Stomach (tissue), 9 donors: ENCODE results near the gene PRKCSH. TPM values are rescaled to one million over a fixed set of nuclear protein-coding genes. Genes with fewer than 3 reads are reported as not detected.

Experiments used
- DNase-seq, 2 donors: peaks; one replicate each; pipeline versions ENCODE4 v3.0.0 to v3.0.0-alpha.2; 2013 to 2019
- H3K27ac ChIP-seq, 5 donors: fragments of 200-600 bp in 4 of 5; sonication (generic) in 4 of 5; one replicate each; pipeline ENCODE4 v1.5.1; 2013 to 2019; ENCODE audit warnings: mild to moderate bottlenecking in 1 of 5, moderate library complexity in 1 of 5
- H3K27me3 ChIP-seq, 3 donors: fragments of 200-600 bp; sonication (generic); one replicate each; pipeline ENCODE4 v1.5.1; 2017 to 2019; ENCODE audit warnings: mixed run types in 1 of 3
- H3K36me3 ChIP-seq, 4 donors: fragments of 200-600 bp; sonication (generic); 1 replicate in 3 of 4; 2 replicates in 1 of 4; pipeline ENCODE4 v1.5.1; 2016 to 2019
- H3K4me1 ChIP-seq, 4 donors: fragments of 200-600 bp; sonication (generic); one replicate each; pipeline ENCODE4 v1.5.1; 2016 to 2019
- H3K4me3 ChIP-seq, 4 donors: fragments of 200-600 bp; sonication (generic) in 3 of 4; one replicate each; pipeline ENCODE4 v1.5.1; 2016 to 2019; ENCODE audit warnings: mild to moderate bottlenecking in 1 of 4
- H3K9me3 ChIP-seq, 4 donors: fragments of 200-600 bp; sonication (generic); one replicate each; pipeline ENCODE4 v1.5.1; 2016 to 2019
- CTCF ChIP-seq, 7 experiments: fragments of 450-650 bp in 4 of 7; fragments of 200-600 bp in 3 of 7; sonication (generic) in 3 of 7; IDR thresholded peaks; one replicate each; pipeline ENCODE4 v1.5.1; 2016 to 2019; ENCODE audit warnings: antibody characterized with exemption in 7 of 7, control low read depth in 2 of 7, mild to moderate bottlenecking in 1 of 7
- EP300 ChIP-seq: sonication (generic); formaldehyde crosslinking; IDR thresholded peaks from one replicate; pipeline ENCODE4 v1.6.1; 2017; ENCODE audit warnings: antibody characterized with exemption
- POLR2A ChIP-seq, 4 donors: fragments of 450-650 bp; IDR thresholded peaks; one replicate each; pipeline ENCODE4 v1.6.1; 2016; ENCODE audit warnings: antibody characterized with exemption in 4 of 4, control low read depth in 2 of 4, mild to moderate bottlenecking in 1 of 4, moderate library complexity in 1 of 4
- POLR2AphosphoS5 ChIP-seq, 3 donors: sonication (generic); formaldehyde crosslinking; IDR thresholded peaks; one replicate each; pipeline ENCODE4 v1.6.1; 2016; ENCODE audit warnings: antibody characterized with exemption in 3 of 3
- WGBS, 5 donors: extraction: QIAGEN DNeasy Blood & Tissue Kit in 3 of 5; methylation state at CpG; one replicate each; pipeline versions ENCODE4 v1.1.5 to v1.1.7; 2013 to 2018; 5-methylcytosine and 5-hydroxymethylcytosine counted together
- intact Hi-C: fragments of 100-400 bp; cut with DNase I; formaldehyde crosslinking; loops from one replicate; pipeline ENCODE4 v1.15.1; 2023; ENCODE audit warnings: low total_unique reads
- polyA plus RNA-seq, 3 donors: library from polyadenylated mRNA; stranded (reverse); fragments of 200-250 nt; gene quantifications; one replicate each; pipeline ENCODE4 v1.2.3, GENCODE V29; 2013
- total RNA-seq, 5 donors: library from RNA; depleted of rRNA; stranded (reverse); fragments of >200 nt; gene quantifications; one replicate each; pipeline versions ENCODE4 v1.1.0 to v1.2.3, GENCODE V29; 2014 to 2016
- donor health status: healthy with polysubstance abuse.
- donor health status: Bipolar disorder and iron deficiency.
- donor health status: healthy.

Gene PRKCSH
- total and polyA plus RNA-seq, 8 donors: 30.3 to 221 (median 112) TPM

GRCh38 chr19:11495885-11496284 lies 60.5 kb downstream of the PRKCSH start:
- Histone ChIP-seq H3K4me3 (no peak overlapping the region), H3K36me3 (peaks cover 14 to 89% (median 77%) of the 10 kb centered on the region in 4 donors), H3K27ac (no peak overlapping the region), H3K4me1 (no peaks in the 10 kb centered on the region), H3K9me3 (no peaks in the 10 kb centered on the region), H3K27me3 (no peaks in the 10 kb centered on the region)
- WGBS, 5 donors: 92 to 98% (median 97%) methylated on average over 20 to 22 of the region's 22 CpGs
- no peak for DNase-seq
- TF ChIP-seq CTCF (IDR thresholded peaks at IDR 0.05): no peak
- TF ChIP-seq EP300: no peak
- TF ChIP-seq POLR2A (IDR thresholded peaks at IDR 0.05): no peak
- TF ChIP-seq POLR2AphosphoS5 (IDR thresholded peaks at IDR 0.05): no peak
- intact Hi-C loops: loop anchor here (10.0 kb wide), 1 partner anchor 89 kb away; no protein-coding TSS in a partner anchor

GRCh38 chr19:11496391-11497163 lies 61.1 kb downstream of the PRKCSH start:
- WGBS, 5 donors: 69 to 89% (median 73%) methylated on average over 11 to 17 of the region's 17 CpGs
- Histone ChIP-seq H3K36me3 (peaks cover 14 to 89% (median 73%) of the 10 kb centered on the region in 4 donors), H3K27ac (no peak overlapping the region), H3K9me3 (no peaks in the 10 kb centered on the region), H3K4me3 (no peak overlapping the region), H3K4me1 (no peaks in the 10 kb centered on the region), H3K27me3 (no peaks in the 10 kb centered on the region)
- intact Hi-C loops: loop anchor here (10.0 kb wide), 1 partner anchor 88 kb away; no protein-coding TSS in a partner anchor
- no peak for TF ChIP-seq POLR2A (IDR thresholded peaks at IDR 0.05)
- no peak for TF ChIP-seq EP300
- peak in 5 of 7 experiments; percentile 33 to 67 (median 47) for TF ChIP-seq CTCF (IDR thresholded peaks at IDR 0.05)
- peak in 1 of 3 donors; percentile 32 for TF ChIP-seq POLR2AphosphoS5 (IDR thresholded peaks at IDR 0.05)
- DNase-seq: peak; percentile 76 to 79

GRCh38 chr19:11499220-11499726 lies 63.8 kb downstream of the PRKCSH start:
- WGBS, 5 donors: 77 to 91% (median 89%) methylated on average over 6 of the region's 6 CpGs
- H3K27ac ChIP-seq: no peak overlapping the region
- no peak for DNase-seq
- no peak overlapping the region for H3K4me3 ChIP-seq
- TF ChIP-seq CTCF (IDR thresholded peaks at IDR 0.05) (no peak), EP300 (no peak), POLR2A (IDR thresholded peaks at IDR 0.05) (no peak), POLR2AphosphoS5 (IDR thresholded peaks at IDR 0.05) (no peak)
- H3K9me3 ChIP-seq: no peaks in the 10 kb centered on the region
- intact Hi-C loops: loop anchor here (10.0 kb wide), 1 partner anchor 86 kb away; no protein-coding TSS in a partner anchor
- peaks cover 0 to 2% (median under 1%) of the 10 kb centered on the region in 4 donors for H3K4me1 ChIP-seq
- H3K27me3 ChIP-seq: no peaks in the 10 kb centered on the region
- peaks cover 7 to 72% (median 51%) of the 10 kb centered on the region in 4 donors for H3K36me3 ChIP-seq

GRCh38 chr19:11499890-11500420 lies 64.5 kb downstream of the PRKCSH start:
- Histone ChIP-seq H3K4me1 (peaks cover 5 to 9% (median 7%) of the 10 kb centered on the region in 4 donors), H3K27me3 (no peaks in the 10 kb centered on the region), H3K4me3 (no peak overlapping the region), H3K27ac (no peak overlapping the region), H3K9me3 (no peaks in the 10 kb centered on the region), H3K36me3 (peaks cover 7 to 65% (median 44%) of the 10 kb centered on the region in 4 donors)
- DNase-seq: no peak
- no peak for TF ChIP-seq POLR2AphosphoS5 (IDR thresholded peaks at IDR 0.05)
- TF ChIP-seq CTCF (IDR thresholded peaks at IDR 0.05): no peak
- TF ChIP-seq EP300: no peak
- no peak for TF ChIP-seq POLR2A (IDR thresholded peaks at IDR 0.05)
- 67 to 80% (median 70%) methylated on average over 7 of the region's 7 CpGs for WGBS, 5 donors
- intact Hi-C loops: loop anchor here (10.0 kb wide), 1 partner anchor 85 kb away; no protein-coding TSS in a partner anchor
